ES-I3 (cell line): ENCODE measurements around the gene LHFPL2.

Experiments used
- H3K36me3 ChIP-seq: 2 replicates; pipeline ENCODE4 v1.6.1; 2013; ENCODE audit warnings: mild to moderate bottlenecking, low read length, control low read depth, moderate library complexity; ENCODE audit not compliant: insufficient read depth
- H3K4me1 ChIP-seq: 2 replicates; pipeline ENCODE4 v1.6.1; 2013; ENCODE audit warnings: mild to moderate bottlenecking, control low read depth, low read length; ENCODE audit not compliant: insufficient read depth
- H3K9ac ChIP-seq: 2 replicates; pipeline ENCODE4 v1.6.1; 2013; ENCODE audit warnings: low read depth, mild to moderate bottlenecking, low read length, moderate library complexity
- H3K9me3 ChIP-seq: 2 replicates; pipeline ENCODE4 v1.6.1; 2013; ENCODE audit warnings: mild to moderate bottlenecking, low read length, moderate library complexity; ENCODE audit not compliant: control insufficient read depth, insufficient read depth

Gene LHFPL2

DNA sequence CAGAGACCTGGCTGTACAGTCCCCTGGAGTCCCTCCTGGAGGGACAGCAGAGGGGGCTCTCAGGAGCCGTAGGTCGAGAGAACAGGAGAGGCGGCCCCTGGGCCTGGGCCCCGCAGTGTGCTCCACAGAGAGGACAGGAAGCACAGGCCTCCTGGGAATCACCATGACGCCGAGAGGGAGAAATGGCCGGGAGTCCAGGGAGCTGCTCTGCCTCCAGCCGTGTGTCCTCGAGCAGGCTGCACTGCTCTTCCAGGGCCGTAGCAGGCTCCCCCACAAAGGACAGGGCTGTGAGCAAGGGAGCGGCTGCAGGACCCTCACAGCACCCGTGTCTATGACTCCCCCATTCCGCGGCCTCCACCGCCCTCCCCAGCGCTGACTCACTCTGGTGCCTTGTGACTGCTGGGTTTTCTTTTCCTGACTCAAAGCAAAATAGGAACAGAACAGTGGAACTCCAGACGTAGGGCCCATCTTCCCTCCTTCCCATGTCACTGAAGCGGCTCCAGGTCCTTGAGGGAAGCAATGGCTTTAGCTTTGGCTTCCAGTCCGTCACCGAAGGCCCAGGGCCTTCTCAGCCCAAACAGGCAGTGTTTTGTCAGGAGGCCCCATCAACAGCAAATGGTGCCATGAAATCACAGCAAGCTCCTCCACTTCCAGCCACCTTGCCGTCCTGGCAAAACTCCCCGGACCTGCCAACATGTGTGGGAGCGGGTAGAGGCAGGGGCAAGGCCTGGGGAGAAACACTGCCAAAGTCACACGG lies 114.2 kb downstream of the LHFPL2 start:
- Histone ChIP-seq H3K9me3 (no peaks in the 10 kb centered on the region), H3K9ac (no peak overlapping the region), H3K4me1 (peaks cover 15% of the 10 kb centered on the region), H3K36me3 (no peaks in the 10 kb centered on the region)

- Histone ChIP-seq H3K4me1 (peaks cover 15% of the 10 kb centered on the region), H3K9me3 (no peaks in the 10 kb centered on the region), H3K36me3 (no peaks in the 10 kb centered on the region), H3K9ac (no peak overlapping the region)
Measured at GRCh38 chr5:78533356-78533755, 115.2 kb downstream of the LHFPL2 start.

DNA sequence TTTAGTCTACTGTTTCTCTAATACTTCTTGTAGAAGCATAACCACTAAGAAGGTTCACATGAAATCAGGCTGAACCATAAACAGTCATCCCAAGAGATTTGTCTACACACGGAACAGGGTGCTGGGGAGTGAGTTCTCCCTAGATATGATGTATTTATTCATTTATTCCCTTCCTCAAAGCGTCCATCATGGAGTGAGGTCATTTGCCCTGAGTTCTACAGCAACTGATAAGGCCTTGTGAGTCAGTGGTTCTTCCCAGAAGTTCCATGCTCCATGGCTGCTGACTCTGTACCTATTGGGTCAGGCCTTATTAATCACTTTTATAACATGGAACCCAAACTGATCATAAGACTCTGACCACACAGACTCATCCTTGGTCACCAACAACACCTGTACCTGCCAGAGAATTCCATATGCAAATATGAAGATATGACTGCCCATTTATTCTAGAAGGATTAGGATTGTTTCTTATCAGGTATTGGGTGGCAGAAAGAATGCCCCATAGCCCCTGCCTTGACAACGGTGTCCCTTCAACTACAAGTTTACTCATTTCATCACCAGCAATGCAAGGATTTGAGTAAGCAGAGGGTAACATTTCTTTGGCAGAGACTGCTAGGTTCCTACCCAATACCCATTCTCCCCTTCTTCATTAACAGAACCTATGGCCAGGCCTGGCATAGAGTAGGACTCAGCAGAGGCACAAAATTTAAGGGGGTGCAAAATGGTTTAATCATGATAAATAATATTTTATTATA lies 118.1 kb downstream of the LHFPL2 start:
- H3K36me3 ChIP-seq: no peaks in the 10 kb centered on the region
- H3K9ac ChIP-seq: no peak overlapping the region
- no peaks in the 10 kb centered on the region for H3K9me3 ChIP-seq
- peaks cover 26% of the 10 kb centered on the region; the same call in 1 of the 2 replicates for H3K4me1 ChIP-seq

DNA sequence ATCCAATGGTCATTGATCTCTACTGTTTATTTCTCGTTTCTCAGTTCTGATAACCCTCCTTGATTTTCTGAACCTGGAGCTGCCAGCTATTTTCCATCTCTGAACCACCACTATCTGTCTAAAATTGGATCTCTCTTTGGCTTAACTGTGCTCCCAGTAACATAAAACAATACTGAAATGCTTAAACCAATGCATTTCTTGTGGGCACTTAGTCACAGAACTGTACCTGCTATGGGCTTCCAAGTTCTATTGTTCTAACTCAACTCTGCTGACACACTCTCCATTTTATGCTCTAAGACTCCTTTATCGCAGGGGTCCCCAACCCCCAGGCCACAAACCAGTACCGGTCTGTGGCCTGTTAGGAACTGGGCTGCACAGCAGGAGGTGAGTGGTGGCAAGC lies 120.6 kb downstream of the LHFPL2 start:
- Histone ChIP-seq H3K9me3 (no peaks in the 10 kb centered on the region), H3K9ac (no peak overlapping the region), H3K4me1 (peaks cover 12% of the 10 kb centered on the region; the same call in 1 of the 2 replicates), H3K36me3 (no peaks in the 10 kb centered on the region)

DNA sequence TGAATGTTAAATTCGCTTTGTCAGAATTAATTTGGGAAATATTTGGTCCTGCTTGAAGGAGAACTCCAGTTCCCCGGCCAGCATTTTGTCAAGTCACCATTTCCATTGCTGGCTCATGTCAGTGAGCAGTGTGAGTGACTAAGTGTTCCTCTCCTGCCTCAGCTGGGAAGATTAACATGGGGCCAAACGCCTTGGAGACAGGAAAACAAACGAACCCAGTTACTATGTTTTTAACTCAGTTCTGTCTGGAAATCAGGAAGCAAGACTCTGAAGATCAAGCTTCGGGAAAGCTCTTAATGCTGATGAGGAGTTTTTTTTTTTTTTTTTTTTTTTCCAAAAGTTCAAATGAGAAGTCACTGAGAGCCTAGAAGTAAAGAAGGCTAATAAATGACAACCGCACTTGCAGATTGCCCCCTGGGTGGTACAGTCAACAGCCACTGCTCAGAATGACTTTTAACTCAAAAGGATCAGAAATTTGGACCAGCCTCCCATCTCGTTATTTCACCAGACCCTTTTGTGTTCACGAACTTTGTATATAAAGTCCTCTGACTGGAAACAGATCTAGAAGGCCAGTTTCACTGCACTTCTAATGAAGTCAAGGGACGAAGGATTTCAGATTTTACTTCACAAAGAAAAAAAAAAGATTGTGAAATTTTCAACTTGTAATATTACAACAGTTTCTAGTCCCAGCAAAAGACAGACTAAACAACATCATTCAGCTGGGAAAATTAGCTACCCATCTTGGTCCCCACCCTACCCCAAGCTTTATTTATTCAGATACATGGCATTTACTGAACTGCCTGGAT lies 121.3 kb downstream of the LHFPL2 start:
- peaks cover 12% of the 10 kb centered on the region; the same call in 1 of the 2 replicates for H3K4me1 ChIP-seq
- no peak overlapping the region for H3K9ac ChIP-seq
- no peaks in the 10 kb centered on the region for H3K9me3 ChIP-seq
- no peaks in the 10 kb centered on the region for H3K36me3 ChIP-seq

DNA sequence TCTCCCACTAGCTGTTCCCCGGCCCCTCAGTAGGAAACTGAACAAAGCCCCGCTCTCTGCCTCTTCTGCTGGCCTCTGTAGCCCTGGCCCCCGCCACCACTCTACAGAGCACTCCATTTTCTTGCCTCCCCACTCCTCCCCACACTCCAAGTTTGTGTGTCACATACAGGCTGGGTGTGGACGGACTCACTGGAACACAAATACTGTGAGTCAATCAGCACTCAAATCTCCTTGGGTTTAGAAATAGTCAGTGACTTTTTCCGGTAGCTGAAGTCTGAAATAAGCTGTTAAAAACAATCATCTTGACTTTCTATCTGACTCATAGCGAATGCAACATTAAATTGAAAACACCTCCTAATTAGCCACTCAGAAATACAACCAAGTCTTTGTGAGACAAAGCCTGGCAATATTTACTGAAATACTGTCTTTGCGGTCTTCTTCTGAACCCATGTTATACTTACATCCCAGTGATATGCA lies 122.5 kb downstream of the LHFPL2 start:
- Histone ChIP-seq H3K9ac (no peak overlapping the region), H3K9me3 (no peaks in the 10 kb centered on the region), H3K36me3 (no peaks in the 10 kb centered on the region), H3K4me1 (peaks cover 12% of the 10 kb centered on the region; the same call in 1 of the 2 replicates)

DNA sequence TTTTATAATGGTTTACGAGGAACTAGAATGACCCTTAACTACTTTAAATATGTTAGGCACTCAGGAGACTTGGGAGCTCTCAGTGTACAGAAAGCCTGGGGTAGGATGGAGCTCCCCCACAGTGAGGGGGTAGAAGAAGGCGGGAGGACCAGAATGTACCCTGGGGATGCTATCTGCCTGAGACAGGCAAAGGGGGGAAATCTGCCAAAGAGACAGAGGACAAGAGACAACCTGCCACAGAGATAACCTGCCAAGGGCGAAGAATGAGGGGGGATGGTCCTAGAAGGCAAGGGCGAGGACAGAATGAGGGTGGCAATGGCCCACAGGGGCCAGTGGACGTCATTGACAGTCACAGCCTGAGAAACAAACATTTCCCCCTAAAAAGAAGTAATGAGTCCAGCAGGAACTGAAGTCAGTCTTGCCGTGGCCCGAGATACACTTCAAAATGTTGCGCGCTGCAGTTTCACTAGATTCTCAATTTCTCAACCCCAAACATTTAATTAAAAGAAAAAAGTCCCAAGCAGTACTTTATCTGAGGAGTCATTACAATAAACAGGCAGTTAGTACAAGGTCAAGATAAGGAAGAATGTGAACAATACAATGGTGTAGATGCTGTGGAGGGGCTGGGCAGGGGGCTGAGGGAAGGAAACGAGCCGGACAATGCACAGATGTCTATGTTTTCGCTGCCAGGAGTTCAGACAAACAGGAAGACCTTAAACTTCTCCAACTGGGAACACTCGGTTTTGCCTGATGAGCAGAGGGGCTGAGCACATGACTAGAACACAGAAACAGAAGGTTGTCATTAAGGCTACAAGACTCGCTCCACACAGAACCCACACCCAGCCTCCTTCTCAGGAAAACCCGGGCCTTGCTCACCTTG lies 125.0 kb downstream of the LHFPL2 start:
- Histone ChIP-seq H3K4me1 (peaks cover 19% of the 10 kb centered on the region; the same call in 1 of the 2 replicates), H3K36me3 (no peaks in the 10 kb centered on the region), H3K9ac (no peak overlapping the region), H3K9me3 (no peaks in the 10 kb centered on the region)

- Histone ChIP-seq H3K36me3 (no peaks in the 10 kb centered on the region), H3K4me1 (peaks cover 18% of the 10 kb centered on the region; the same call in 1 of the 2 replicates), H3K9me3 (no peaks in the 10 kb centered on the region), H3K9ac (no peak overlapping the region)
Measured at GRCh38 chr5:78522476-78523260, 125.9 kb downstream of the LHFPL2 start.

DNA sequence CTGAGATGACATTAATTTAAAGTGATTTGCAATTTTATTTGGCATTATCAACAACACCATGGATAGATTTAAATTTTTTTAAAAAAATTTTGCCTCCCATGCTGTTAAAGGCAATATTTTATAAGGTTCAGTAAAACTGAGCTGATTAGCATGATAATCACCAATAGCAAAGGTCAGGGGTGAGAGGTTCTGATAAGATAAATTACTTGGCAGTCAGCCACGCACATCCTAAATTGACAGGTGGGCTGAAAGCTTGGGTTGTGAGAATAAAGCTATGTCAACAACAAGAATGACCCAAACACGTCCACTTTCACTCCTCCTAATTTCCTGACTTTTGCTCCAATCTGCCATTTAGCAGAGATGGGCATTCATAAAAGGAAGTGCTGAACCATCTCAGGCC lies 127.1 kb downstream of the LHFPL2 start:
- Histone ChIP-seq H3K36me3 (no peaks in the 10 kb centered on the region), H3K9me3 (no peaks in the 10 kb centered on the region), H3K4me1 (peaks cover 11% of the 10 kb centered on the region; the same call in 1 of the 2 replicates), H3K9ac (no peak overlapping the region)

DNA sequence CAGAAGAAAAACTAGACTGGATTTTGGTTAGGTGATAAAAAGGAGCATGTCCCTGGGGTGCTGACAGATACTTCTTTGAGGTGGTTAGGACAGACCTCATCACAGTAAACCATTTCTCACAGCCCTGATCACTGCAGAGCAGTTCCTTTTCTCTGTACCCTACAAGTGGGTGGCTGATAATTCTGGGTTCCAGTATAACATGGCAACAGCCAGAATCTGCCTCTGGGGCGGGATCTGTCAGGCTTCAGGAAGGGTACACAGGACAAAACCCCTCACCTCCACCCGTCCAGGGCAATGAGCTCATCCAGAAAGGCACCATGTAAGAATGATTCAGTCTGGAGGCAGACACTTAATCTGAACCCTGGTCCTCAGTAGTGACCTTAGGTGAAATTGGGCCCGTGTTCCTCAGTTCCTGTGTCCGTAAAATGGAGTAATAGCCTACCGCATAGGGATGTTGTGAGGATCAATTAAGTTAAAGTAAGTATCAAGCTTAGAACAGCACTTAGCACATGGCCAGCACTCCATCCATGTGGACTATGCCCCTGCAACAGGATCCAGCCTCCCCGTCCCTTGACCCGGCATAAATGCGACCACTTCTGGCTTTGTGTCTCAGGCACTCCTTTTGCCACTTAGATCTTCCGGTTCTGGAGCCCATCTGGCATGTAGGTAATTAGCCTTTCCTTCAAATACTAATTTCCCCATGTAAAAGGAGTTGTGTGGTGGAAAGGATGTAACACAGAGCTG lies 129.2 kb downstream of the LHFPL2 start:
- H3K9ac ChIP-seq: no peak overlapping the region
- H3K4me1 ChIP-seq: peaks cover 11% of the 10 kb centered on the region; the same call in 1 of the 2 replicates

GRCh38 chr5:78518365-78519197 lies 130.0 kb downstream of the LHFPL2 start:
- no peak overlapping the region for H3K9ac ChIP-seq
- H3K4me1 ChIP-seq: peaks cover 11% of the 10 kb centered on the region; the same call in 1 of the 2 replicates
- no peaks in the 10 kb centered on the region for H3K36me3 ChIP-seq
- H3K9me3 ChIP-seq: no peaks in the 10 kb centered on the region

More for the DNA sequence above, 129.2 kb downstream of the LHFPL2 start:
- Histone ChIP-seq H3K36me3 (no peaks in the 10 kb centered on the region), H3K9me3 (no peaks in the 10 kb centered on the region)

GRCh38 chr5:78515670-78516069 lies 132.9 kb downstream of the LHFPL2 start:
- no peaks in the 10 kb centered on the region for H3K9me3 ChIP-seq
- no peak overlapping the region for H3K9ac ChIP-seq
- H3K36me3 ChIP-seq: no peaks in the 10 kb centered on the region
- peaks cover 11% of the 10 kb centered on the region; the same call in 1 of the 2 replicates for H3K4me1 ChIP-seq
